H7 (cell line): Measurements from ENCODE around the gene FSIP1. TPM values are rescaled to one million over a fixed set of nuclear protein-coding genes. Genes with fewer than 3 reads are reported as not detected.
"Not testable (repeated sequence)": the region's sequence is repeated elsewhere in the genome, so short reads cannot be mapped to it uniquely, and the experiment has no call there.

Source experiments
- DNase-seq: peaks from one replicate; pipeline ENCODE4 v3.0.0; 2012
- H3K27me3 ChIP-seq: 2 replicates; pipeline ENCODE4 v1.6.0; 2011; ENCODE audit warnings: mild to moderate bottlenecking, low read length; ENCODE audit not compliant: control insufficient read depth, insufficient read depth
- H3K36me3 ChIP-seq: replicated peaks from 2 replicates; pipeline ENCODE4 v1.5.1; 2011; ENCODE audit warnings: low read length; ENCODE audit not compliant: control insufficient read depth, insufficient read depth
- H3K4me3 ChIP-seq: 2 replicates; pipeline ENCODE4 v1.5.1; 2011; ENCODE audit warnings: low read depth, mild to moderate bottlenecking, control low read depth, low read length, moderate library complexity; ENCODE audit not compliant: insufficient read depth
- total RNA-seq: library from RNA; depleted of rRNA; stranded (reverse); fragments of >200 nt; shearing (Covaris generic); gene quantifications from 2 replicates; pipeline ENCODE4 v1.2.3, GENCODE V29; 2014; rRNA removed

FSIP1 gene
- total RNA-seq: 0.15 and 0.52 TPM in 2 replicates

DNA sequence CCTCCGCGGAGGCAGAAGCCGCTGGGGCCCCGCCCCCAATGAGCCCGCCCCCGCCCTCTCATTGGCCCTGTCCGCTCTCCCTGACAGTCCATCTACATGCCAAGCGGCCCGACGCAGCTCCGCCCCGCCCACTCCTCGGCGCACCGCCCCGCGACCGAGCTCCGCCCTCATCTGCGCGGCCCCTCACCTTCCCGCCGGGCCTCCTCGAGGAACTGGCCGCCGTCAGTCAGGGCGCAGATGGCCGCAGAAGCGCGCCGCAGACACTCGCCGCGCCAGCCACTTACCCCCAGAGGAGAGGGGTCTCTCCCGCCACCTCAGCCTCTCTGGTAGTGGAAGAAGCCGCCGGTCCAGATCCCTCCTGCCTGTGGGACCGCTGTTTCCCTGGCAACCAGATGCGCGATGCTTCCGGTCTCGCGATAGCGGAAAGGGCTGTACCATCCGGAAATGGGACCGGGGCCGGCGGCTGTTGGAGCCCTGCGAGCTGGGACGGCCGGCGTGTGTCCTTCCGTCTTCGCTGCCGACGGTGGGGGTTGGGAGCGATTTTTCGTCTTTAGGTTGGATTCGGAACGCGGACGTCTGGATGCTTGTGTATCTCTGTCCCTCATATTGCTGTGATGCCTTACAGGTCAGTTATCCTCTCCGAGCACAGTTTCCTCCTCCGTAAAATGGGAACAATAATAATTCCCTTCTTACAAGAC is at the start of gene FSIP1:
Gene FSIP1, minus strand, starts transcription at position 401 of the 698 bp plus-strand sequence. CDS start 6,317 bp downstream, outside the sequence.
- DNase-seq: peak; percentile 98

DNA sequence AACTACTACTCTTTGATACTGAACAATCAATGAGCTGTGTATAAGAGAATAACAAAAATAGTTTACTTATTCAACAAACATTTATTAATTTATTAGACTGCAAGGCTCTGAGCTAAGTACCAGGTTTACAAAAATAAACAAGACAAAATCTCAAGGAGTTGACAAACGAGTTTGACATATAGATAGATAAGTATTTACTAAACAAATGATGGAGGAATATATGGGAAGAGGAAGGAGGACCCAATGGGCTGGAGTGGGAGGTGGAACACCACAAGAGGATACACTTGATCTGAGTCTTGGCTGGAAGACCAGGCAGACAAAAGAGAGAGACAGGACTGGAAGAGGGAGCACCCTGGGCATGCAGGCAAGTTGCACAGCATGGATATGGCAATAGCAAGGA is 47.5 kb upstream of the FSIP1 start:
- DNase-seq: no peak
- Histone ChIP-seq H3K27me3 (no peaks in the 10 kb centered on the region), H3K4me3 (no peak overlapping the region), H3K36me3 (no peaks in the 10 kb centered on the region)

More for the DNA sequence above, at the start of gene FSIP1:
- peak within 1 kb of the TSS; percentile 77 for H3K4me3 ChIP-seq
- no peaks in the 10 kb centered on the region for H3K27me3 ChIP-seq
- no peaks in the 10 kb centered on the region for H3K36me3 ChIP-seq

DNA sequence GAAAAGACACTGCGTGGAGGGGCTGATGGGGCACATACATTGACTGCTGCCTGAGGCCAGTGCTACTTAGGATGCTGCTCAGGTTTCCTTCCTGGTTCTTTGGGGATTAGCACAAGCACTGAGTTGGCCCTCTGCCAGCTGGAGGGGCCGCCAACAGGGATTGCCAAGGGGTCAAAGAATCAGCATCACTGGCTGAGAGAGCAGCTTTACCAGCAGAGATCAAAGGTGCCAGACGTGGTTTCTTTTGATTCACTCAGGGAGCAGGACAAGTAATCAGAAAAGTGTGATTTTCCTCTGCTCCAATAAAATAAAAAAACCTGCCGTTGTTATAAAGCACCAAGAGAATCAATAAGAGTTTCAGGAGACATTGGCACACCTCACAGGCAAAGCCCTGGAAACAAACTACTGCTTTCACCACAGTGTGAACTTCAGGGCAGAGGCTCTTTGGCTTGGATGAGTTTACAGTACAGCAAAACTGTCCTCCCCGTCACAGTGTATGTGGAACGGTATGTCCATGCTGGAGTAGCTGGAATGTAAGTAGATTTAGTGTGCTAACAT is 45.8 kb upstream of the FSIP1 start:
- no peak for DNase-seq
- Histone ChIP-seq H3K27me3 (no peaks in the 10 kb centered on the region), H3K36me3 (no peaks in the 10 kb centered on the region), H3K4me3 (no peak overlapping the region)

DNA sequence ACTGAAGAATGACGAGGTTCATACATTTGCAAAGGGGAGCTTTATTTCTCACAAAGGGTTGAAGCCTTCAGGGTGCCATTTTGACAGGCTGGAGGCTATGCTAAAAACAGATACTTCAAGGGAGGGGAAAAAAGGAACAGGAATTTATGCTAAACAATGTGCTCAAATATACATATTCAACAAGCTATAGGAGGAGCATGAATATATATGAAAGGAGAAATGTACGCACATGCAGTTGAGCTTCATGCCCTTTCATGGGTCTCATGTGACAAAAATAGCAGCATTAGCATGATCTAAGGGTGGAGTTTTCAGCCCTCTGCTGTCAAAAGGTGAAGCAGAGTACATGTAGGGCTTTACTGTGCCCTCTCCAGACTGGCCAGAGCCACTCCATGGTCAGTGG is 44.3 kb upstream of the FSIP1 start:
- H3K36me3 ChIP-seq: no peaks in the 10 kb centered on the region
- H3K4me3 ChIP-seq: no peak overlapping the region
- no peaks in the 10 kb centered on the region for H3K27me3 ChIP-seq
- no peak for DNase-seq

DNA sequence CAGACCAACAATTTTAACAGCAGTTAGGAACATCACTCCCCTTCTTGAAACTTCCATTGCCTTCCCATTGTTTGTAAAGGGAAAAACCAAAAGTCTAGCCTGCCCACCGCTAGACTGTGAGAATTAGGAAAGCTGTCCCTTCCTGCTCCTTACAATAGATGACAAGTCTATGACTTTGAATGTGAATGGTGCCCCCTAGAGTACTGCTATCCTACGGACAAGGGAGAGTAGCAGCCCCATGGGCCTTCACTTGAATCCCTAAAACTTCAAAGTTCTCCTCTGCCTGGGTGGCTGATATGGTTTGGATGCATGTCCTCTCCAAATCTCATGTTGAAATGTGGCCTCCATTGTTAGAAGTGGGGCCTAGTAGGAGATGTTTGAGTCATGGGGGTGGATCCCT is 41.0 kb upstream of the FSIP1 start:
- no peak for DNase-seq
- Histone ChIP-seq H3K36me3 (no peaks in the 10 kb centered on the region), H3K4me3 (no peak overlapping the region), H3K27me3 (no peaks in the 10 kb centered on the region)

DNA sequence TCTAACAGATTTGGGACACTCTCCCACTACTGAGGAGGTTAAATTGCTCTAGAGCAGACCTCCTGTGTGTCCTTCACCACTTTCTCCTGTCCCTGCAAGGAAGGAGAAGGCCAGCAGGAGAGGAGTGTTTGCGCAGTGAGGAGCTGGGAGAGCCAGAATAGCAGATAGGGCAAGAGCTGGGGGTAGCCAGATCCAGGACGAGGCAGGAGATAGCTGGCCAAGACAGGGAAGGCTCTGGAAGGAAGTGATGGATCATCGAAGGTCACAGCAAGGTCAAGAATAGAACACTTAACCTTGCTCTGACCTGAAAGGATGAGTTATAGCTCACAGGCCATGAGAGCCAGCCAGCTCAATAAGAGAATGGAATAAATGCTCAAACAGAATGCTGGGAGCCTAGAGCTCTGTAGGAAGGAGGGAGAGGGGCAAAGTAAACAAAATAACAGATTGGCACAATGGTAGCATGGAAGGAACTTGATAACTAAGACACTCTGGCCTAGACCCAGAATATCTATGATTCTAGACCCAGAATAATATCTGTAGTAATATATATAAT is 37.5 kb upstream of the FSIP1 start:
- DNase-seq: no peak
- H3K27me3 ChIP-seq: no peaks in the 10 kb centered on the region
- H3K4me3 ChIP-seq: no peak overlapping the region
- H3K36me3 ChIP-seq: no peaks in the 10 kb centered on the region

DNA sequence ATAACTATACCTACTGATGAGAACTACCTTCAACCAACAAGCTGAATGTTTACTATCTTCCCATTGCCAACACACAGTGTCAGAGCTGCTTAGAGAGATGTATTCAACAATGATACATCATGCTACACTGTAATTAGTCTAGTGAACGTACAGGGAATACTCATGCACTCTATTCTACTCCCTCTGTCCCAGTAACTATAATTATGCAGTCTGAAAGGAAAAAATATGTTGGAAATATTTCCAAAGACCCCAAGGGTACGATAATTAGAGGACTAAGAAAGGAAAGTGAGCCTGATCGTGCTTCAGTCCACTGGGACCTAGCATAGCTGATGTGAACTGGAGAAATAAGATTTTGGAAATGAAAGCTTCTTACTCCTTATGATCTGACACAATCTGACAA is 36.9 kb upstream of the FSIP1 start:
- H3K27me3 ChIP-seq: no peaks in the 10 kb centered on the region

DNA sequence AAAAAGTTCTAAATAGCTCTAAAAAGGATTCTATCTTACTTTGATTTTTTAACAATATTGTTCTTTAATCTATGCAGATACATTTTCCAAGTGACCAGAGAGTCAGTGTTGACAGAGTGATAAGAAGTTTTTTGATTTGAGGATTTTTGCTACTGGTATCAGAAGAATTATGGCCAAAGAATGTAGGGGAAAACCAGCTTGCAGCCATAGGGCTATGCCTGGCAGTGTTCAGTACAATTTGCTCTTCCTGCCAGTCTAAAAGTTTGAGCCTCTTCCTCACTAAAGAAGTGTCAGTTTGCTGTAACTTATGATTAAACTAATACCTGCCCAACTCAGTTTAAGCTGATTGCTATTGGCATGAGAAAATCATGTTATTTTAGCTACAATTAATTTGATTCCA is 35.3 kb upstream of the FSIP1 start:
- H3K4me3 ChIP-seq: no peak overlapping the region
- no peak for DNase-seq

More for the DNA sequence above, 36.9 kb upstream of the FSIP1 start:
- H3K4me3 ChIP-seq: no peak overlapping the region
- H3K36me3 ChIP-seq: no peaks in the 10 kb centered on the region
- DNase-seq: no peak

DNA sequence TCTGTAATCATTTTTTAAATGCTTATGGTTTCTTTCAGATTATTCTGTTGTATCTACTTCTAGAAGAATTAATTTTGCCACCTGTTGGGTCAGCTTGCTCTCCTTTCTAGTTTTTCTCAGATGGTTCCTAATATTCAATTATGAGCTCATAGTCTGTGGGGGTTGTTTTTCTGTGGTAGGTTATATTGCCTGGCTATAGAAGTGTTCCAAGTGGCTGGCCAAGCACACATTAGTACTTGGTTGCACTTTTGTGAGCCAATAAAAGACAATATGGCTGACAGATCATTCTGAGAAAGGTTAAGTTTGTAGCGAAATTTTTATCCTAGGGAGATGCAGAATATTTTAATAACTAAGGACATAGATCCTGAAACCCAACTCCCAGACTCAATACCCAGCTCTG is 31.8 kb upstream of the FSIP1 start:
- DNase-seq: no peak

More for the DNA sequence above, 35.3 kb upstream of the FSIP1 start:
- no peaks in the 10 kb centered on the region for H3K36me3 ChIP-seq
- no peaks in the 10 kb centered on the region for H3K27me3 ChIP-seq

DNA sequence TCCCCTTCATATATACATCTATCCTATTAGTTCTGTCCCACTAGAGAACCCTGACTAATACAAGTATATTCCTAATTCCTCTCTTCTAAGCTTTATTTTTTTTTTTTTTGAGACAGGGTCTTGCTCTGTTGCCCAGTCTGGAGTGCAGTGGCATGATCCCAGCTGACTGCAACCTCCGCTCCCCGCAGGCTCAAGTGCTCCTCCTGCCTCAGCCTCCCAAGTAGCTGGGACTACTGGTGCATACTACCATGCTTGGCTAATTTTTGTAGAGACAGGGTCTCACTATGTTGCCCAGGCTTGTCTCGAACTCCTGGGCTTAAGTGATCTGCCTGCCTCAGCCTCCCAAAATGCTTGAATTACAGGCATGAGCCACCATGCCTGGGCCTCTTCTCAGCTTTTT is 30.0 kb upstream of the FSIP1 start:
- H3K4me3 ChIP-seq, H3K36me3 ChIP-seq, DNase-seq, H3K27me3 ChIP-seq: not testable (repeated sequence)

More for the DNA sequence above, 31.8 kb upstream of the FSIP1 start:
- no peaks in the 10 kb centered on the region for H3K27me3 ChIP-seq
- H3K36me3 ChIP-seq: no peaks in the 10 kb centered on the region
- no peak overlapping the region for H3K4me3 ChIP-seq

DNA sequence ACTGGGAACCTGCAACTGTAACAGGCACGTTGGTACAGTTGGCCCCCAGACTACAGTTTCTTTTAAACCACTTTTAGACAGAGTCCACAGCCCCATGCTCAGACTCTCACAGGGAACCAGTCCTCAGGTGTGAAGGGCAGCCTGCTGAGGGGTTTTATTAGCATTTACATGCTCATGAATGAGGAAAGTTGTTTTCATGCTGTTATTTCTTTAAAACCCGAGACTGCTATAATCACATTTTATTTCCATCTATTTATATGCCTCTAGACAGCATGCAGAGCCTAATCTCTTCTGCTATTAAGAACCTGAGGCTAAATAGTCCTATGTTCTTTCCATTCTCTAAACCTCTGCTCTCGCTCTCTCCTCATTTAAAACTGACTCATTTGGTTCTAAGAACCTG is 26.3 kb upstream of the FSIP1 start:
- Histone ChIP-seq H3K27me3 (no peaks in the 10 kb centered on the region), H3K36me3 (no peaks in the 10 kb centered on the region; the same call in 1 of the 2 replicates), H3K4me3 (no peak overlapping the region)
- DNase-seq: no peak

DNA sequence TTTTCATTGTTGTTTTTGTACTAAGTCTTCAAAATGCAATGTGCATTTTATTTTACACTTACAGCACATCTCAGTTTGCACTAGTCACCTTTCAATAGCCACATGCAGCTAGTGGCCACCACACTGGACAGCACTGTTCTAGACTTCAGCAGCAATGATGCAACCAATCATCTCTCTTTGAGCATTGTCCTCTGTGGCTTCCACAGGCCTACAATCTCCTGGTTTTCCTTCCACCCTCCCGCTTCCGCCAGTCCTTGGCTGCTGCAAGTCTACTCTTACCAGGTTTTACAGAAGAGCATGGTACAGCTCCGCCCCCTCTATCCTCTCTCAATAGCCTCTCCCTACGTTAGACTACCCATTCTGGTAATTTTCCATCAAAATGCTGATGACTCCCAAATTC is 25.1 kb upstream of the FSIP1 start:
- peak; percentile 50 for DNase-seq
- H3K4me3 ChIP-seq: no peak overlapping the region
- no peaks in the 10 kb centered on the region for H3K27me3 ChIP-seq
- H3K36me3 ChIP-seq: no peaks in the 10 kb centered on the region; the same call in 1 of the 2 replicates

DNA sequence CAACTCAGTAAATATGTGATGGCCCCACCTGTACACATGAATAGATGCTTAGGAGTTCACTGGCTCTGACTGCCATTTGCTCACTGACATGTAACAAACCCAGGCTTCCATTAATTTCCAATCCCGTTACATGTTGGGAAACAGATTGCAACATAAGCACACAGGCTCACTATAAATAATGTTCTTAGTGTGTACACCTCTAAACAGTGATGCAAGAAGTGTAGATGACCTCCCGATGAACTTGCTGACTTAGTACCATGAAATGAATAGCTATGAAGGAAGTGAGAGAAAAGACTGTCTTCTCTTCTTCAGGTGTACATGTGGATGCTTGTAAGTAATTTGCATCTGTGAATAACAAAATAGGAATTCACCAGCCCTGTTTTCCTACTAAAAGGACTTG is 21.4 kb upstream of the FSIP1 start:
- Histone ChIP-seq H3K36me3 (peaks cover 19% of the 10 kb centered on the region), H3K27me3 (no peaks in the 10 kb centered on the region), H3K4me3 (no peak overlapping the region)
- DNase-seq: no peak

DNA sequence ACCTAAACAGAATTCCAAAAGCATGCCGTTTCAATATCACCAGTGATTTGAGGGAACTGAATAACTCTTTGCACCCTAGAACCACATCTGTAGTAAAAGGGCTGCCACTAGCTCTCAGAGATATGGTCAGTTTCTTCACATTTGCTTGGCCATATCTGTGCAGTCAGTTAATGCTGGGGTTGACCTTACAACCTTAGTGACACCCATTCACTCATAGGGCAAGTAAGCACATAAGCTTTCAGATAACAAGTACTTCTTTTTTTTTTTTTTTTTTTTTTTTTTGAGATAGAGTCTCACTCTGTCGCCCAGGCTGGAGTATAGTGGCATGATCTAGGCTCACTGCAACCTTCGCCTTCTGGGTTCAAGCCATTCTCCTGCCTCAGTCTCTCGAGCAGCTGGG is 20.4 kb upstream of the FSIP1 start:
- Histone ChIP-seq H3K4me3 (no peak overlapping the region), H3K36me3 (peaks cover 19% of the 10 kb centered on the region), H3K27me3 (no peaks in the 10 kb centered on the region)
- DNase-seq: no peak

DNA sequence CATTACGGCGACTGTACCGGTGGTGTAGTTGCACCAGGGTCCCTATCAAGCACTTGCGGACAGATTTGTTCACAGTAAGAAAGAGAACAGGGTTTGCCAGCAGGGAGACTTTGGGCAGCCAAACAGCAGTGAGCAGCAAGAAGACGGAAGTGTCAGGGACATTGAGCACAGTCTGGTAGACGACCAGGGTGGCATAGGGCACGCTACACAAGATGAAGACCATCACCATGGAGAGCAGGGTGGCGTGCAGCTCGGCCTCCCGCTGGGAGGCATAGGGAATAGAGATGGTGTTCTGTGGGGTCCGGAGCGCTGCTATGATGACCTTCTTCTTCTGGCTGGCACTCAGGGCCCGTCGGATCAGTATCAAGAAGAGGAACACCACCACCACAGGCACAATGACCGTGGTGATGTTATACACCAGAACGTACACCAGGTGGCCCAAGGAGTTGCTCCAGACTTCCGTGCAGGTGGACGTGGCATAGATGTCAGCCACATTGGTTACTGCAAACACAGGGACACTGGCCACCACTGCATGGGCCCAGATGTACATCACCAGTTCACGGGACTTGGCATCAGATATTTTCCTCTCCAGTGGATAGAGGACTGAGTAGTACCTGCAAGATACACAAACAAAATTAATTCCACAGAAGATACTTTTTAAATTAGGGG is 19.1 kb upstream of the FSIP1 start:
- peak; percentile 39 for DNase-seq
- Histone ChIP-seq H3K36me3 (peaks cover 19% of the 10 kb centered on the region), H3K27me3 (no peaks in the 10 kb centered on the region), H3K4me3 (no peak overlapping the region)
